ENCODE results near the gene CORIN. TPM values are rescaled to one million over a fixed set of nuclear protein-coding genes. Genes with fewer than 3 reads are reported as not detected.

CORIN gene
- polyA plus RNA-seq, 3 donors: 0.01 TPM; not detected in 2

DNA sequence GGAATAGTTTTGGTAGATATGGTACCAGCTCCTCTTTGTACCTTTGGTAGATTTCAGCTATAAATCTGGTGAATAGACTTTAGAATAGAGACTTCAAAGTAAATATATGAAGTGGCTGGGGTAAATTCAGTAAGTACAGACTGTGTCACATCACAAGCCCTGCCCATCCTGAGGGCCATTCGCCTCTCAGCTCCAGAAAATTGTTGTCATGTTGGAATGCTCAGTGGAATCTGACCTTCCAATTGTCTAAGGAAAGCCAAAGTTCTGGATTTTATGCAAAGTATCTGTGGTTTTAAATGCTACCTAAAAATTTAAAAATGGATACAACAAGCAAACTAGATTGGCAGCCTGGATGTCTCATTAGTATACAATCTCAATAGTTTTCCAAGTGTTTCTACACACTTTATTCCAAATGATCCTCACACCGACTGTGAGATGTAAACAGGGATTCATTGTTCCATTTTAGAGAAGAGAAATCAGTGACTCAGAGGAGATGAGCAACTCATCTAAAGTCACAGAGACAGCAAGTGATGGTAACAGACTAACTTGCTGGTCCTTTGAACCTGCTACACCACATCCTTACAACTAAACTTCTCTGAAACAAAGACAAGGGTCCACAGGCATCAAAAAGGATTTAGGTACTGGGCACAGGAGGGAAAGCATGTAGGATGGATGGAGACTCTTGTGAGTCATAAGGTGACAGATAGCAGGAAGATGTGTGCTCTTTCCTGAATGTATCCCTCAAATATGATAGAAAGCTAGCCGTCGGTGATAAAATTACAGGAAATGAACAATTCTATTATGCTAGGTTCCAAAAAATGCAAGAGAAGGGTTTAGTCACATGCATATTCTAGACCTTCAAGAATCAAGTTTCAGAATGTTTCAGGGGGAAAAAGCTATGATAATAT, 225.5 kb downstream of the CORIN start:
- Histone ChIP-seq H3K4me2 (replicated peaks; ENCODE audit: extremely low read depth, low read length, poor library complexity, severe bottlenecking) (no peak overlapping the region), H3K27me3 (ENCODE audit: control insufficient read depth in 2 of 2, insufficient read depth in 2 of 2, low read length in 2 of 2) (no peaks in the 10 kb centered on the region), H4K20me1 (ENCODE audit: insufficient read depth, low read length) (no peaks in the 10 kb centered on the region), H3K79me2 (ENCODE audit: insufficient read depth, low read length) (no peaks in the 10 kb centered on the region), H3K4me1 (ENCODE audit: control insufficient read depth in 1 of 2, insufficient read depth in 2 of 2, low read length in 2 of 2) (no peaks in the 10 kb centered on the region), H3K36me3 (replicated peaks in 1 of 2; ENCODE audit: control insufficient read depth in 1 of 2, insufficient read depth in 2 of 2, low read length in 2 of 2) (no peaks in the 10 kb centered on the region), H2AFZ (ENCODE audit: insufficient read depth, low read depth, low read length, poor library complexity, severe bottlenecking) (no peak overlapping the region), H3K9ac (ENCODE audit: insufficient read depth, low read length, poor library complexity, severe bottlenecking) (no peak overlapping the region), H3K9me3 (replicated peaks in 1 of 2; ENCODE audit: control insufficient read depth in 1 of 2, insufficient read depth in 1 of 2, low read length in 2 of 2) (no peaks in the 10 kb centered on the region), H3K27ac (ENCODE audit: low read depth in 1 of 2, low read length in 2 of 2) (no peak overlapping the region), H3K4me3 (replicated peaks in 1 of 3; ENCODE audit: low read depth in 2 of 3, low read length in 3 of 3) (no peak overlapping the region)
- TF ChIP-seq, protein P1, sequence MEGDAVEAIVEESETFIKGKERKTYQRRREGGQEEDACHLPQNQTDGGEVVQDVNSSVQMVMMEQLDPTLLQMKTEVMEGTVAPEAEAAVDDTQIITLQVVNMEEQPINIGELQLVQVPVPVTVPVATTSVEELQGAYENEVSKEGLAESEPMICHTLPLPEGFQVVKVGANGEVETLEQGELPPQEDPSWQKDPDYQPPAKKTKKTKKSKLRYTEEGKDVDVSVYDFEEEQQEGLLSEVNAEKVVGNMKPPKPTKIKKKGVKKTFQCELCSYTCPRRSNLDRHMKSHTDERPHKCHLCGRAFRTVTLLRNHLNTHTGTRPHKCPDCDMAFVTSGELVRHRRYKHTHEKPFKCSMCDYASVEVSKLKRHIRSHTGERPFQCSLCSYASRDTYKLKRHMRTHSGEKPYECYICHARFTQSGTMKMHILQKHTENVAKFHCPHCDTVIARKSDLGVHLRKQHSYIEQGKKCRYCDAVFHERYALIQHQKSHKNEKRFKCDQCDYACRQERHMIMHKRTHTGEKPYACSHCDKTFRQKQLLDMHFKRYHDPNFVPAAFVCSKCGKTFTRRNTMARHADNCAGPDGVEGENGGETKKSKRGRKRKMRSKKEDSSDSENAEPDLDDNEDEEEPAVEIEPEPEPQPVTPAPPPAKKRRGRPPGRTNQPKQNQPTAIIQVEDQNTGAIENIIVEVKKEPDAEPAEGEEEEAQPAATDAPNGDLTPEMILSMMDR (IDR thresholded peaks at IDR 0.05): no peak
- intact Hi-C loops (cut with micrococcal nuclease): no loop called here
- no peaks in the 10 kb centered on the region for H3K27me3 Mint-ChIP-seq (ENCODE audit: low read depth in 3 of 3)
- 86% methylated on average over 1 of the region's 4 CpGs for WGBS (ENCODE audit: insufficient coverage)
- no peak overlapping the region for H3K27ac Mint-ChIP-seq
- H3K4me3 Mint-ChIP-seq: no peak overlapping the region
- no peaks in the 10 kb centered on the region for H3K36me3 Mint-ChIP-seq
- H3K4me1 Mint-ChIP-seq: no peaks in the 10 kb centered on the region
- peaks cover 0 to 5% (median 0%) of the 10 kb centered on the region in 7 donors for H3K9me3 Mint-ChIP-seq
- no peak for DNase-seq

GRCh38 chr4:47606482-47606881, 231.4 kb downstream of the CORIN start:
- Histone ChIP-seq H3K79me2 (ENCODE audit: insufficient read depth, low read length) (no peaks in the 10 kb centered on the region), H3K9me3 (replicated peaks in 1 of 2; ENCODE audit: control insufficient read depth in 1 of 2, insufficient read depth in 1 of 2, low read length in 2 of 2) (peaks cover 6 to 10% of the 10 kb centered on the region in 2 donors), H3K36me3 (replicated peaks in 1 of 2; ENCODE audit: control insufficient read depth in 1 of 2, insufficient read depth in 2 of 2, low read length in 2 of 2) (peaks cover 0 to 10% of the 10 kb centered on the region in 2 donors), H3K4me1 (ENCODE audit: control insufficient read depth in 1 of 2, insufficient read depth in 2 of 2, low read length in 2 of 2) (no peaks in the 10 kb centered on the region), H3K27me3 (ENCODE audit: control insufficient read depth in 2 of 2, insufficient read depth in 2 of 2, low read length in 2 of 2) (no peaks in the 10 kb centered on the region), H4K20me1 (ENCODE audit: insufficient read depth, low read length) (no peaks in the 10 kb centered on the region), H3K4me2 (replicated peaks; ENCODE audit: extremely low read depth, low read length, poor library complexity, severe bottlenecking) (no peak overlapping the region), H3K9ac (ENCODE audit: insufficient read depth, low read length, poor library complexity, severe bottlenecking) (no peak overlapping the region), H2AFZ (ENCODE audit: insufficient read depth, low read depth, low read length, poor library complexity, severe bottlenecking) (no peak overlapping the region), H3K27ac (ENCODE audit: low read depth in 1 of 2, low read length in 2 of 2) (no peak overlapping the region), H3K4me3 (replicated peaks in 1 of 3; ENCODE audit: low read depth in 2 of 3, low read length in 3 of 3) (no peak overlapping the region)
- TF ChIP-seq, protein P1 (IDR thresholded peaks at IDR 0.05): no peak
- Mint-ChIP-seq H3K4me3 (no peak overlapping the region), H3K9me3 (peaks cover 4 to 17% (median 10%) of the 10 kb centered on the region in 7 donors), H3K27me3 (ENCODE audit: low read depth in 3 of 3) (no peaks in the 10 kb centered on the region), H3K4me1 (no peaks in the 10 kb centered on the region), H3K36me3 (peaks cover 6 to 8% of the 10 kb centered on the region in 2 donors), H3K27ac (no peak overlapping the region)
- no peak for DNase-seq
- WGBS (ENCODE audit: insufficient coverage): 85% methylated on average over 2 of the region's 3 CpGs
- intact Hi-C loops (cut with micrococcal nuclease): no loop called here
